8988T (cell line): ENCODE measurements around the gene KATNB1.
A peak's percentile ranks its signal among the peaks of the same experiment; 100 is the strongest.

Source experiments
- DNase-seq: peaks from one replicate; pipeline ENCODE4 v3.0.0; 2011

The KATNB1 gene

GRCh38 chr16:57759131-57759530, 23.6 kb downstream of the KATNB1 start:
- DNase-seq: no peak

- DNase-seq: no peak
Observed at GRCh38 chr16:57759541-57760356, 24.2 kb downstream of the KATNB1 start.

- DNase-seq: no peak
Observed at GRCh38 chr16:57760357-57761160, 25.0 kb downstream of the KATNB1 start.

GRCh38 chr16:57761301-57761700, 25.7 kb downstream of the KATNB1 start:
- DNase-seq: no peak

- no peak for DNase-seq
Observed at GRCh38 chr16:57761957-57762356, 26.4 kb downstream of the KATNB1 start.

- DNase-seq: no peak
Observed at GRCh38 chr16:57762365-57763040, 26.9 kb downstream of the KATNB1 start.

GRCh38 chr16:57763285-57764005, 27.9 kb downstream of the KATNB1 start:
- DNase-seq: no peak

- no peak for DNase-seq
Observed at GRCh38 chr16:57764006-57764340, 28.4 kb downstream of the KATNB1 start.

- DNase-seq: peak; percentile 93
Observed at GRCh38 chr16:57764341-57765159, 29.0 kb downstream of the KATNB1 start.

GRCh38 chr16:57765160-57765728, 29.7 kb downstream of the KATNB1 start:
- no peak for DNase-seq

- no peak for DNase-seq
Observed at GRCh38 chr16:57766714-57767348, 31.3 kb downstream of the KATNB1 start.

GRCh38 chr16:57769541-57770145, 34.1 kb downstream of the KATNB1 start:
- no peak for DNase-seq

GRCh38 chr16:57770361-57770760, 34.8 kb downstream of the KATNB1 start:
- DNase-seq: no peak

- no peak for DNase-seq
Observed at GRCh38 chr16:57771141-57771785, 35.7 kb downstream of the KATNB1 start.

GRCh38 chr16:57773019-57773418, 37.4 kb downstream of the KATNB1 start:
- no peak for DNase-seq

GRCh38 chr16:57773655-57774295, 38.2 kb downstream of the KATNB1 start:
- no peak for DNase-seq

GRCh38 chr16:57774705-57775285, 39.2 kb downstream of the KATNB1 start:
- no peak for DNase-seq

- DNase-seq: no peak
Observed at GRCh38 chr16:57775661-57776469, 40.3 kb downstream of the KATNB1 start.
